ENCODE results near the gene SCAPER.

- TF ChIP-seq CTCF (IDR thresholded peaks at IDR 0.05) (no peak), POLR2AphosphoS5 (IDR thresholded peaks at IDR 0.05) (no peak), POLR2A (IDR thresholded peaks at IDR 0.05) (no peak)
Observed at GRCh38 chr15:76483018-76483417, 422.1 kb downstream of the SCAPER start.
